NT2/D1 (cell line): ENCODE results near the gene S100A14.

Experiments used
- SUZ12 ChIP-seq: IDR thresholded peaks from 2 replicates; pipeline ENCODE4 v1.6.1; 2011; ENCODE audit not compliant: insufficient read length, insufficient read depth; ENCODE audit errors: extremely low read depth
- YY1 ChIP-seq: IDR thresholded peaks from 2 replicates; pipeline ENCODE4 v1.6.1; 2011; ENCODE audit not compliant: insufficient read length, insufficient read depth
- ZNF274 ChIP-seq: IDR thresholded peaks from 2 replicates; pipeline ENCODE4 v1.6.1; 2011; ENCODE audit warnings: mild to moderate bottlenecking, low read depth, low read length

DNA sequence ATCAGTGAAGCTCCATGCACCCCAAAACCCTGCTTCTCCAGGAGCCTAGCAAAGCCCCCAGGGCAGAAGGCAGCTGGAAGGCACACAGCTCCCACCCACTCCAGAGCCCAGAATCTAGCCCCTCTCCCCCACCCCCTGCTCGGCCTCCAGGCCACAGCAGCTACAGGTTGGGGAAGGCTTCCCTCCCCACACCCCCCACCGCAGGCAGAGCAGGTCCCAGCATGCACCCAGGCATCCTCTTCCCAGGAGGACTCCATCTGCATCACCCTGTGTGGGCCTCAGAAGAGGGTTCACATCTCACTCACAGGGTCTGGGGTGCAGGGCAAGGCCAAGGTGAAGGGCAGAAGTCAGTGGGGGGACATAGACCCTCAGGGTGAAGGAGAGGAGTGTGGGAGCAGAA is 719 bp downstream of the S100A14 start:
- TF ChIP-seq YY1 (no peak), SUZ12 (no peak), ZNF274 (no peak)
